ENCODE measurements around the gene EPHA1. TPM values are rescaled to one million over a fixed set of nuclear protein-coding genes. Genes with fewer than 3 reads are reported as not detected.
A peak's percentile ranks its signal among the peaks of the same experiment; 100 is the strongest.

Gene EPHA1
- polyA plus RNA-seq, 12 donors, result 1.5 to 15.4 (median 3.8) TPM; not detected in 2

GRCh38 chr7:143389316-143390103 is 19.1 kb downstream of the EPHA1 start:
- no peak for DNase-seq

GRCh38 chr7:143388491-143389101 is 20.1 kb downstream of the EPHA1 start:
- DNase-seq, result no peak

- DNase-seq, result no peak
Observed at GRCh38 chr7:143388051-143388450, 20.6 kb downstream of the EPHA1 start.

- no peak for DNase-seq
Observed at GRCh38 chr7:143387156-143387975, 21.3 kb downstream of the EPHA1 start.

GRCh38 chr7:143385891-143386781 is 22.5 kb downstream of the EPHA1 start:
- DNase-seq, result no peak

GRCh38 chr7:143384661-143385631 is 23.7 kb downstream of the EPHA1 start:
- DNase-seq, result no peak

GRCh38 chr7:143384148-143384547 is 24.5 kb downstream of the EPHA1 start:
- DNase-seq, result no peak

GRCh38 chr7:143383642-143383957 is 25.1 kb downstream of the EPHA1 start:
- no peak for DNase-seq

- DNase-seq, result no peak
Observed at GRCh38 chr7:143382791-143383641, 25.6 kb downstream of the EPHA1 start.

GRCh38 chr7:143382126-143382790 is 26.4 kb downstream of the EPHA1 start:
- no peak for DNase-seq

GRCh38 chr7:143381427-143382125 is 27.1 kb downstream of the EPHA1 start:
- DNase-seq, result peak; percentile 83

- peak; percentile 96 for DNase-seq
Observed at GRCh38 chr7:143380646-143381426, 27.8 kb downstream of the EPHA1 start, which contains the start of gene ZYX. Gene ZYX (plus strand): TSS chr7:143381345. CDS start chr7:143381572, 227 bp downstream.

GRCh38 chr7:143380260-143380645 is 28.4 kb downstream of the EPHA1 start:
- peak; percentile 94 for DNase-seq

GRCh38 chr7:143379611-143380259 is 28.9 kb downstream of the EPHA1 start:
- no peak for DNase-seq

- DNase-seq, result no peak
Observed at GRCh38 chr7:143376396-143376795, 32.3 kb downstream of the EPHA1 start.

- no peak for DNase-seq
Observed at GRCh38 chr7:143375298-143376034, 33.2 kb downstream of the EPHA1 start.
